DOHH2 (cell line): ENCODE data around the gene VAV2.

Experiments used
- H3F3A ChIP-seq: fragments of 200-600 bp; sonication (generic), shearing (Covaris generic); 2 replicates; pipeline ENCODE4 v1.6.0; 2016; ENCODE audit warnings: antibody characterized with exemption, mild to moderate bottlenecking; ENCODE audit not compliant: control insufficient read depth, insufficient read depth
- H3K27ac ChIP-seq: fragments of 200-600 bp; sonication (generic); 2 replicates; pipeline ENCODE4 v1.5.1; 2014; ENCODE audit warnings: low read depth, mild to moderate bottlenecking, low read length, moderate library complexity
- H3K27me3 ChIP-seq: fragments of 200-600 bp; sonication (generic); 2 replicates; pipeline ENCODE4 v1.6.1; 2014; ENCODE audit warnings: mild to moderate bottlenecking, low read length, mixed read lengths; ENCODE audit not compliant: control insufficient read depth
- H3K36me3 ChIP-seq: fragments of 200-600 bp; sonication (generic); 2 replicates; pipeline ENCODE4 v1.6.1; 2014; ENCODE audit warnings: mild to moderate bottlenecking, low read length, moderate library complexity, mixed read lengths; ENCODE audit not compliant: control insufficient read depth
- H3K4me1 ChIP-seq: fragments of 200-600 bp; sonication (generic); 2 replicates; pipeline ENCODE4 v1.6.1; 2014; ENCODE audit warnings: mild to moderate bottlenecking, low read length, mixed read lengths; ENCODE audit not compliant: control insufficient read depth
- H3K4me2 ChIP-seq: fragments of 200-600 bp; sonication (generic); 2 replicates; pipeline ENCODE4 v1.6.0; 2014; ENCODE audit warnings: mild to moderate bottlenecking, low read length, moderate library complexity
- H3K4me3 ChIP-seq: fragments of 200-600 bp; sonication (generic); 2 replicates; pipeline ENCODE4 v1.5.1; 2014; ENCODE audit warnings: mild to moderate bottlenecking, low read length, mixed read lengths
- H3K79me2 ChIP-seq: fragments of 200-600 bp; sonication (generic); 2 replicates; pipeline ENCODE4 v1.6.1; 2014; ENCODE audit warnings: mild to moderate bottlenecking, low read length, mixed read lengths; ENCODE audit not compliant: control insufficient read depth
- H3K9me2 ChIP-seq: fragments of 200-600 bp; sonication (generic); replicated peaks from 2 replicates; pipeline ENCODE4 v1.6.1; 2014; ENCODE audit warnings: mild to moderate bottlenecking, low read length, mixed read lengths; ENCODE audit not compliant: control insufficient read depth
- H3K9me3 ChIP-seq: fragments of 200-600 bp; sonication (generic); 2 replicates; pipeline ENCODE4 v1.6.1; 2014; ENCODE audit warnings: antibody characterized with exemption, low read length, mixed read lengths; ENCODE audit not compliant: control insufficient read depth, insufficient read depth
- H4K20me1 ChIP-seq: fragments of 200-600 bp; sonication (generic); 2 replicates; pipeline ENCODE4 v1.6.0; 2014; ENCODE audit warnings: low read depth, mild to moderate bottlenecking, antibody characterized with exemption, low read length, moderate library complexity; ENCODE audit not compliant: control insufficient read depth, insufficient read depth
- EZH2phosphoT487 ChIP-seq: fragments of 200-600 bp; sonication (generic); IDR thresholded peaks from 2 replicates; pipeline ENCODE4 v1.6.1; 2017; ENCODE audit warnings: borderline replicate concordance, mild to moderate bottlenecking, antibody characterized with exemption, low read length, moderate library complexity, mixed read lengths
- TF ChIP-seq, protein P1 (sequence below): fragments of 200-600 bp; sonication (generic); IDR thresholded peaks from one replicate; pipeline ENCODE4 v1.5.1; 2014; ENCODE audit warnings: antibody characterized with exemption, mild to moderate bottlenecking, low read depth, low read length; ENCODE audit not compliant: poor library complexity, severe bottlenecking

The VAV2 gene

DNA sequence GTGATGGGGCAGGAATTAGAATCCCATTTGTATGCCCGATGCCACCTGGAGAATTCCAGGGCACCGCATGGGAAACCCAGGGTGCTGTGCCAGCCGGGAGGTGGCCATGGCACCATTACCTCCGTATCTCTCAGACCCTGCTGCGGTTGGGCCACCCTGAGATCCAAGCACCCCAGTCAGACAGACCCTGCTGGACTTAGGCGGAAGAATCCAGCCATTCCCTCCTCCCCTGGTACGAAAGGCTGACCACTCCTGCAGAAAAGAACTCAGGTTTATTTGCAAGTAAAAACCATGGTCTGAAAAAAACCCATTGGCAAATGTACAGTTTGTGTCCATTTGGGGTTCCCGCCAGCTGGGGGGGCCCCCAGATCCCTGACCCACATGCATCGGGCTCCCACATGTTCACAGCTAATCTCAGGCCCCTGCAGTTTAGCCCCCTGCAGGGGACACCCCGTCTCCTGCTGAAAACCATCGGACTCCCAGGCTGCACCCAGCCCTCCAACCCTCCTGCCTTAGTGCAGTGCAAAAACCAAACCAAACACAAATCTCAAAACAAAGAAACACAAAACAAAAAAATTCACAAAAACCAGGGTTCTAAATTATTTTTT is 230.4 kb downstream of the VAV2 start:
- Histone ChIP-seq H3K27me3 (no peaks in the 10 kb centered on the region), H4K20me1 (no peaks in the 10 kb centered on the region), H3K36me3 (peaks cover 5% of the 10 kb centered on the region; the same call in 1 of the 2 replicates), H3F3A (0 out of 2 replicates have a peak, but pooled peaks cover under 1% of the 10 kb centered on the region), H3K4me2 (no peak overlapping the region), H3K4me3 (no peak overlapping the region), H3K9me2 (no peaks in the 10 kb centered on the region), H3K27ac (no peak overlapping the region), H3K4me1 (no peaks in the 10 kb centered on the region), H3K79me2 (no peaks in the 10 kb centered on the region), H3K9me3 (no peaks in the 10 kb centered on the region)
- TF ChIP-seq, protein P1, sequence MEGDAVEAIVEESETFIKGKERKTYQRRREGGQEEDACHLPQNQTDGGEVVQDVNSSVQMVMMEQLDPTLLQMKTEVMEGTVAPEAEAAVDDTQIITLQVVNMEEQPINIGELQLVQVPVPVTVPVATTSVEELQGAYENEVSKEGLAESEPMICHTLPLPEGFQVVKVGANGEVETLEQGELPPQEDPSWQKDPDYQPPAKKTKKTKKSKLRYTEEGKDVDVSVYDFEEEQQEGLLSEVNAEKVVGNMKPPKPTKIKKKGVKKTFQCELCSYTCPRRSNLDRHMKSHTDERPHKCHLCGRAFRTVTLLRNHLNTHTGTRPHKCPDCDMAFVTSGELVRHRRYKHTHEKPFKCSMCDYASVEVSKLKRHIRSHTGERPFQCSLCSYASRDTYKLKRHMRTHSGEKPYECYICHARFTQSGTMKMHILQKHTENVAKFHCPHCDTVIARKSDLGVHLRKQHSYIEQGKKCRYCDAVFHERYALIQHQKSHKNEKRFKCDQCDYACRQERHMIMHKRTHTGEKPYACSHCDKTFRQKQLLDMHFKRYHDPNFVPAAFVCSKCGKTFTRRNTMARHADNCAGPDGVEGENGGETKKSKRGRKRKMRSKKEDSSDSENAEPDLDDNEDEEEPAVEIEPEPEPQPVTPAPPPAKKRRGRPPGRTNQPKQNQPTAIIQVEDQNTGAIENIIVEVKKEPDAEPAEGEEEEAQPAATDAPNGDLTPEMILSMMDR, result no peak
- TF ChIP-seq EZH2phosphoT487, result no peak

DNA sequence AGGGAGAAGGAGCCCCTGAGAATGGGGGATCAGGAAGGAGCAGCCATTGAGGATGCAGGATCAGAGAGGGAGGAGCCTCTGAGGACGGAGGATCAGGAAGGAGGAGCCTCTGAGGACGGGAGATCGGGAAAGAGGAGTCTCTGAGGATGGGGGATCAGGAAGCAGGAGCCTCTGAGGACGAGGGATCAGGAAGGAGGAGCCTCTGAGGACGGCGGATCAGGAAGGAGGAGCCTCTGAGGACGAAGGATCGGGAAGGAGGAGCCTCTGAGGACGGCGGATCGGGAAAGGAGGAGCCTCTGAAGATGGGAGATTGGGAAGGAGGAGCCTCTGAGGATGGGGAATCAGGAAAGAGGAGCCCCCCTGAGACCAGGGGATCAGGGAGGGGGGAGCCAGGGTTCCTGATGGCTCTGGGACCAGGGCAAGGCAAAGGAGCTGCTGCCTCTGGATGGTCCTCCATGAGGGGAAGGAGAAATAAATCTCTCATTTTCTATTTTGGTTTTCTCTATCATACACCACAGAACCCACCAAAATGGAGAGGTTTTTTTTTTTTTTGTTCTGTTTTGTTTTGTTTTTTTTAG is 231.3 kb downstream of the VAV2 start:
- Histone ChIP-seq H3K4me1 (no peaks in the 10 kb centered on the region), H3F3A (peaks cover 3% of the 10 kb centered on the region; the same call in 1 of the 2 replicates), H3K9me2 (no peaks in the 10 kb centered on the region), H4K20me1 (no peaks in the 10 kb centered on the region), H3K9me3 (no peaks in the 10 kb centered on the region), H3K36me3 (peaks cover 5% of the 10 kb centered on the region; the same call in 1 of the 2 replicates), H3K4me3 (no peak overlapping the region), H3K27ac (no peak overlapping the region), H3K27me3 (no peaks in the 10 kb centered on the region), H3K79me2 (no peaks in the 10 kb centered on the region), H3K4me2 (no peak overlapping the region)
- TF ChIP-seq EZH2phosphoT487, result no peak
- TF ChIP-seq, protein P1, result no peak

DNA sequence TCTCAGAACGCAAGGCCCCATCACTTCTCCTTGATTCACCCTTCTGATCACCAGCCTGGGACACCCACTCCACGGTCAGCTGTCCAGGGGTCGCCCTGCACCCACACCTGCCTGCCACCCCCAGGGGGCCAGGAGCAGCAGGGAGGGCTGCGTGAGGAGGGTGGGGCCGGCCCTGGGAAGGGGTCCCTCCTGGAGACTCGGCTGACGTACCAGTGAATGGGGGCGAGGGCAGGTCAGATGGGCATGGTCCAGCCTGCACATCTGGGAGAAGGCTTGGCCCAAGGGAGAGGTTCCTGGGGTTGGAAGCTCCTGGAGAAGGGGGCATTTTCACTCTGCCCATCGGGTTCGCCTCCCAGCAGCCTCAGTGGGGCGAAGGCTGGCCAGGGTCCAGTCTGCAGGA is 232.2 kb downstream of the VAV2 start:
- Histone ChIP-seq H3K27me3 (no peaks in the 10 kb centered on the region), H3K4me2 (no peak overlapping the region), H3K4me3 (no peak overlapping the region), H3K36me3 (no peaks in the 10 kb centered on the region), H3K4me1 (no peaks in the 10 kb centered on the region), H4K20me1 (no peaks in the 10 kb centered on the region), H3K9me2 (no peaks in the 10 kb centered on the region), H3K9me3 (no peaks in the 10 kb centered on the region), H3F3A (peaks cover 3% of the 10 kb centered on the region; the same call in 1 of the 2 replicates), H3K79me2 (no peaks in the 10 kb centered on the region), H3K27ac (no peak overlapping the region)
- TF ChIP-seq, protein P1, result no peak
- TF ChIP-seq EZH2phosphoT487, result no peak
